ENCODE measurements around the gene PMEL. TPM values are rescaled to one million over a fixed set of nuclear protein-coding genes. Genes with fewer than 3 reads are reported as not detected.
"Not testable (repeated sequence)": the region's sequence is repeated elsewhere in the genome, so short reads cannot be mapped to it uniquely, and the experiment has no call there.

PMEL gene
- total RNA-seq, 1 donor from 2014 or later = 1.1 TPM

- DNase-seq (ENCODE audit: extremely low read depth, low read depth, low spot score) = no peak
Measured at GRCh38 chr12:55925870-55926737, 39.7 kb downstream of the PMEL start.

DNA sequence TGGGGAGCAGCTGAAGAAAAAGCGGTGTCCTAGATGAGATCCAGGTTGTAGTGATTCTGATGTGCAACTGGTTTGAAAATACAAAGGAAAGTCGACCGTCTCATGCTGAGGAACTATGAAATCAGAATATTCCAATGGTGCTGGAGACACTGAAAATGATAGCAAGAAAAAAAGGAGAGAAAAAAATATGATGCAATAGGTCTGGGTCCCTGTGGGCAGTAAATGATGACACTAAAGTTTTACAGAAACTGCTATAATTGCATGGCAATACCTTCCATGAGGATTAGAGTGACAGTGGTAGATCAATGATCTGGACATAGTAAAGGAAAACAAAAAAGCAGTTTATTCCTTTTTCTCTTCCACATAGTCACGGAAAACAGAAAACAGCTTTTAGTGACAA is 40.5 kb downstream of the PMEL start:
- no peak for DNase-seq (ENCODE audit: extremely low read depth, low read depth, low spot score)

- not testable (repeated sequence) for DNase-seq (ENCODE audit: extremely low read depth, low read depth, low spot score)
Measured at GRCh38 chr12:55923648-55924047, 42.2 kb downstream of the PMEL start.

- DNase-seq (ENCODE audit: extremely low read depth, low read depth, low spot score) = no peak
Measured at GRCh38 chr12:55922126-55922525, 43.7 kb downstream of the PMEL start.

DNA sequence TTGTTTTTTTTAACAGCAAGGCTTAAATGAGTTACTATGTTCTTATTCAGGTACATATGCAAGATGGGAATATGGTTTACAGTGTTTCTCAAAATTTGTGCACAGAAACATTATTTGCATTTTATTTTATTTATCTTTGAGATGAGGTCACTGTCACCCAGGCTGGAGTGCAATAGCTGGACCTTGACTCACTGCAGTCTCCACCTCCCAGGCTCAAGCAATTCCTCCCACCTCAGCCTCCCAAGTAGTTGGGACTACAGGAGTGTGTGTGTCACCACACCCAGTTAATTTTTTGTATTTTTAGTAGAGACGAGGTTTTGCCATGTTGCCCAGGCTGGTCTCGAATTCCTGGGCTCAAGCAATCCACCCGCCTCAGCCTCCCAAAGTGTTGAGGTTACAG is 46.8 kb downstream of the PMEL start:
- DNase-seq (ENCODE audit: extremely low read depth, low read depth, low spot score) = not testable (repeated sequence)

GRCh38 chr12:55915482-55915859 is 50.4 kb downstream of the PMEL start:
- DNase-seq (ENCODE audit: extremely low read depth, low read depth, low spot score) = no peak

GRCh38 chr12:55912908-55913307 is 52.9 kb downstream of the PMEL start:
- no peak for DNase-seq (ENCODE audit: extremely low read depth, low read depth, low spot score)

- no peak for DNase-seq (ENCODE audit: extremely low read depth, low read depth, low spot score)
Measured at GRCh38 chr12:55909513-55909884, 56.3 kb downstream of the PMEL start.

GRCh38 chr12:55908726-55909512 is 56.9 kb downstream of the PMEL start:
- no peak for DNase-seq (ENCODE audit: extremely low read depth, low read depth, low spot score)

GRCh38 chr12:55906056-55906455 is 59.8 kb downstream of the PMEL start:
- no peak for DNase-seq (ENCODE audit: extremely low read depth, low read depth, low spot score)

Other genes with a start within 250 kb of the PMEL start
- 112 and 126 TPM in 2 replicates for gene BLOC1S1, start 250.0 kb downstream of the PMEL start, total RNA-seq
- gene RDH5, start 245.6 kb downstream of the PMEL start, total RNA-seq = 1.0 and 2.6 TPM in 2 replicates
- gene CD63, start 237.0 kb downstream of the PMEL start, total RNA-seq = 1,119 and 1,154 TPM in 2 replicates
- 6.1 and 12.5 TPM in 2 replicates for gene GDF11, start 222.9 kb downstream of the PMEL start, total RNA-seq
- gene SARNP, start 148.3 kb downstream of the PMEL start, total RNA-seq = 94.4 and 103 TPM in 2 replicates
- 22.9 and 31.3 TPM in 2 replicates for gene ORMDL2, start 148.0 kb downstream of the PMEL start, total RNA-seq
- 25.1 and 43.9 TPM in 2 replicates for gene DNAJC14, start 136.5 kb downstream of the PMEL start, total RNA-seq
- 0.99 and 5.6 TPM in 2 replicates for gene MMP19, start 123.1 kb downstream of the PMEL start, total RNA-seq
- 31.8 and 35.8 TPM in 2 replicates for gene PYM1, start 38.1 kb downstream of the PMEL start, total RNA-seq
- gene DGKA, start 34.9 kb downstream of the PMEL start, total RNA-seq = 49.8 and 53.7 TPM in 2 replicates
- 20.2 and 28.4 TPM in 2 replicates for gene CDK2, start 788 bp upstream of the PMEL start, total RNA-seq
- gene RAB5B, start 8.0 kb upstream of the PMEL start, total RNA-seq = 76.2 and 88.7 TPM in 2 replicates
- 13.3 and 14.3 TPM in 2 replicates for gene SUOX, start 31.2 kb upstream of the PMEL start, total RNA-seq
- 1.8 and 4.9 TPM in 2 replicates for gene IKZF4, start 55.0 kb upstream of the PMEL start, total RNA-seq
- gene RPS26, start 75.9 kb upstream of the PMEL start, total RNA-seq = 956 and 971 TPM in 2 replicates
- 0.53 TPM in 1 of 2 replicates, not detected in the other for gene ERBB3, start 114.1 kb upstream of the PMEL start, total RNA-seq
- 113 and 125 TPM in 2 replicates for gene PA2G4, start 138.5 kb upstream of the PMEL start, total RNA-seq
- gene RPL41, start 150.6 kb upstream of the PMEL start, total RNA-seq = 1,895 and 2,713 TPM in 2 replicates
- gene ZC3H10, start 152.2 kb upstream of the PMEL start, total RNA-seq = 3.0 and 4.1 TPM in 2 replicates
- 269 and 275 TPM in 2 replicates for gene ESYT1, start 162.2 kb upstream of the PMEL start, total RNA-seq
- gene MYL6B, start 186.5 kb upstream of the PMEL start, total RNA-seq = 103 and 104 TPM in 2 replicates
- 2,948 and 3,870 TPM in 2 replicates for gene MYL6, start 192.3 kb upstream of the PMEL start, total RNA-seq
- gene SMARCC2, start 223.4 kb upstream of the PMEL start, total RNA-seq = 51.1 and 78.9 TPM in 2 replicates